Heart left ventricle (tissue), 13 donors: ENCODE results near the gene ERH.

Source experiments
- POLR2A ChIP-seq, 2 donors: fragments of 450-650 bp; IDR thresholded peaks; one replicate each; pipeline ENCODE4 v1.6.1; 2017; ENCODE audit warnings: antibody characterized with exemption in 2 of 2, mild to moderate bottlenecking in 2 of 2, moderate library complexity in 2 of 2
- TF ChIP-seq, protein P1 (sequence below), 12 donors: fragments of 200-600 bp; sonication (generic) in 4 of 12; IDR thresholded peaks; one replicate each; pipeline versions ENCODE4 v1.5.0 to v1.8.0; 2018 to 2022; ENCODE audit warnings: antibody characterized with exemption in 12 of 12, mild to moderate bottlenecking in 5 of 12
- donor health status: ischemic (EF 13 %, LVEDD 7.1; RV severe dilation, severe dysfunction).
- donor health status: DM: no; HTN: yes; CAD: no.
- donor health status: DM: no; HTN: no; CAD: no.
- donor health status: ischemic (EF 25% LVEDD 6.9; RV normal size, moderate dysfunction).
- donor health status: ischemic (EF 25% LVEDD 5.7; RV mildly dilated, moderate dysfunction).
- donor health status: ischemic (EF 35%, LVEDD 5.7; RV mildly dilated, moderate dysfunction).
- donor health status: nonischemic (EF 11% LVEDD 7.7; RV severe dilation, severe dysfunction).
- donor health status: DM: yes; HTN: yes; CAD: no.
- donor health status: PGD.
- donor health status: ischemic (EF 29% LVEDD 5.4; RV normal size, mild dysfunction).
- donor health status: nonischemic (EF 23%, LVEDD 6.1; RV moderate dilation, normal function).

DNA sequence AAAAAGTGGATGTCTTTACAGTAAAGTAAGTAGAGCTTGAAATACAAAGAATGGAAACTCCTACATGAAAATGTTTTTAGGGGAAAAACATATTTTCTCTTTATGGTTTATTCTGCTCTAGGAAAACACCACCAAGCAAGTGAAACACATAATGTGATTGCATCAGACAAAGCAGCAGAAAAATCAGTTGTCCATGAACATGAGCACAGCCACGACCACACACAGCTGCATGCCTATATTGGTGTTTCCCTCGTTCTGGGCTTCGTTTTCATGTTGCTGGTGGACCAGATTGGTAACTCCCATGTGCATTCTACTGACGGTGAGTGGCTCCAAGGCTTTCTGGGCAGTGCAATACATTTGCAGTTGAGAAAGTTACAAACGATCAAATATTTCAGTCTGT, 43.8 kb upstream of the ERH start:
- TF ChIP-seq, protein P1, sequence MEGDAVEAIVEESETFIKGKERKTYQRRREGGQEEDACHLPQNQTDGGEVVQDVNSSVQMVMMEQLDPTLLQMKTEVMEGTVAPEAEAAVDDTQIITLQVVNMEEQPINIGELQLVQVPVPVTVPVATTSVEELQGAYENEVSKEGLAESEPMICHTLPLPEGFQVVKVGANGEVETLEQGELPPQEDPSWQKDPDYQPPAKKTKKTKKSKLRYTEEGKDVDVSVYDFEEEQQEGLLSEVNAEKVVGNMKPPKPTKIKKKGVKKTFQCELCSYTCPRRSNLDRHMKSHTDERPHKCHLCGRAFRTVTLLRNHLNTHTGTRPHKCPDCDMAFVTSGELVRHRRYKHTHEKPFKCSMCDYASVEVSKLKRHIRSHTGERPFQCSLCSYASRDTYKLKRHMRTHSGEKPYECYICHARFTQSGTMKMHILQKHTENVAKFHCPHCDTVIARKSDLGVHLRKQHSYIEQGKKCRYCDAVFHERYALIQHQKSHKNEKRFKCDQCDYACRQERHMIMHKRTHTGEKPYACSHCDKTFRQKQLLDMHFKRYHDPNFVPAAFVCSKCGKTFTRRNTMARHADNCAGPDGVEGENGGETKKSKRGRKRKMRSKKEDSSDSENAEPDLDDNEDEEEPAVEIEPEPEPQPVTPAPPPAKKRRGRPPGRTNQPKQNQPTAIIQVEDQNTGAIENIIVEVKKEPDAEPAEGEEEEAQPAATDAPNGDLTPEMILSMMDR (IDR thresholded peaks at IDR 0.05), result no peak
- no peak for TF ChIP-seq POLR2A (IDR thresholded peaks at IDR 0.05)
